ENCODE results near the gene DDX10.

DDX10 gene

DNA sequence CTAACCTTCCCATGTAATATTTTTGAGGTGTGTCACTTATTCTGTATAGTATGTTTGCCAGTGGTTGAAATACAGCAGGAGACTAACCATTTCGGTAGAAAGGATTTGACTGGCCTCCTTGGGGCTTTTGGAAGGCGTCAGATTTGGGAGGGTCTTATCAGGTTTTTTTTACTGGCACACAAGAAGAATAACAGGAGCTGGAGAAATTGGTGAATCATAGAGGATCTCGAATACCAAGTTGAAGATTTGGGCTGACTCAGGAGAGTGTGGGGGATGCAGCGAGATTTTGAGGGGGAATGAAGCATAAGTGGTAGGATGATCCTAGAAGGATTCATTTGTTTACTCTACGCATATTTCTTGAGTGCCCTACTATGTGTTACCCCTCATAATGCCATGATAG, 200.5 kb downstream of the DDX10 start:
- no peak overlapping the region for H3K4me3 ChIP-seq (ENCODE audit: low read depth, low read length)
- no peak for DNase-seq (ENCODE audit: low read depth)
- TF ChIP-seq, protein P1, sequence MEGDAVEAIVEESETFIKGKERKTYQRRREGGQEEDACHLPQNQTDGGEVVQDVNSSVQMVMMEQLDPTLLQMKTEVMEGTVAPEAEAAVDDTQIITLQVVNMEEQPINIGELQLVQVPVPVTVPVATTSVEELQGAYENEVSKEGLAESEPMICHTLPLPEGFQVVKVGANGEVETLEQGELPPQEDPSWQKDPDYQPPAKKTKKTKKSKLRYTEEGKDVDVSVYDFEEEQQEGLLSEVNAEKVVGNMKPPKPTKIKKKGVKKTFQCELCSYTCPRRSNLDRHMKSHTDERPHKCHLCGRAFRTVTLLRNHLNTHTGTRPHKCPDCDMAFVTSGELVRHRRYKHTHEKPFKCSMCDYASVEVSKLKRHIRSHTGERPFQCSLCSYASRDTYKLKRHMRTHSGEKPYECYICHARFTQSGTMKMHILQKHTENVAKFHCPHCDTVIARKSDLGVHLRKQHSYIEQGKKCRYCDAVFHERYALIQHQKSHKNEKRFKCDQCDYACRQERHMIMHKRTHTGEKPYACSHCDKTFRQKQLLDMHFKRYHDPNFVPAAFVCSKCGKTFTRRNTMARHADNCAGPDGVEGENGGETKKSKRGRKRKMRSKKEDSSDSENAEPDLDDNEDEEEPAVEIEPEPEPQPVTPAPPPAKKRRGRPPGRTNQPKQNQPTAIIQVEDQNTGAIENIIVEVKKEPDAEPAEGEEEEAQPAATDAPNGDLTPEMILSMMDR (IDR thresholded peaks at IDR 0.05; ENCODE audit: insufficient read depth, low read depth, low read length, missing control alignments): no peak

DNA sequence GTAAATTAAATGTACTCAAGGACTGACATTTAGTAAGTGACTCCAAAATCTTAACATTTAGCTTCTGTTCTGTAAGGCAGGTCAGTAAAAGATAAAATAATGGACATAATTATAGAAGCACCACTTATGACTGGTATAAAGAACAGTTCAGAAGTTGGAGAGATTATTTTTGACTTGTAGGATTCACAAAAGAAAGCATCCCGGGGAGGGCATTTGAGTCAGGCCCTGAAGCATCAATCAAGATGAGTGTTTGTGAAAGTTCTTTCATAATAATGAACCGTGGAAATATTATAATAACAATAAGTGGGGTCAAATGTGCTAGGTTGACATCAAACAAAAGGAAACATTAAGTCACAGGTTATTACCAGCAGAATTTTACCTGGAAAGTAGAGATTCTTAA, 201.9 kb downstream of the DDX10 start:
- H3K4me3 ChIP-seq (ENCODE audit: low read depth, low read length): no peak overlapping the region
- TF ChIP-seq, protein P1 (IDR thresholded peaks at IDR 0.05; ENCODE audit: insufficient read depth, low read depth, low read length, missing control alignments): no peak
- DNase-seq (ENCODE audit: low read depth): no peak

DNA sequence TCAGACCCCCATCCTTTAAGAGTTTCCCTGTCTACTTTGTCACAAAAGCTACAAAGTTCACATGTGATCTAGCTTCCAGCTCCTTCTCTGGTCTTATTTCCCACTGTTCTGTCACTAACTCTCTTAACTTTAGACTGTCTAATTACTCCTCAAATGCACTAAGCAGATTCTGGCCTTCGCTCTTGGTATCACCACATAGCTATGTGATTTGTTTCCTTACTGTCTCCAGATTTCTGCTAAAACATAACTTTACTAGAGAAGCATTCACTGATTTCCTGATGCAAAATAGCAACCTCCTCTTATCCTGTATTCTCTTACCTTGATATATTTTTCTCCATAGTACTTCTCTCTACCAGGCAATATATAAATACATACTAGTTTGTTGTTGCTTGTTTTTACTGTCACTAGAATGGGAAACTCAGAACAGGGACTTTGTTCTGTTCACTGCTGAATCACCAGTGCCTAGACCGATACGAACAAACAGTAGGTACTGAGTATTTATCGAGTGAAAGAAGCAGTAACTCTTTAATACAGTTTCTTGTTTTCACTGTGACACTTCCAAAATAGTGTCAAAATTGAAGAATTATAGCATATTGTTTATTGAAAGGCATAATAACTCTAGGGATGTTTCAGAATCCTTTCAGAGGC, 205.6 kb downstream of the DDX10 start:
- no peak for DNase-seq (ENCODE audit: low read depth)
- TF ChIP-seq, protein P1 (IDR thresholded peaks at IDR 0.05; ENCODE audit: insufficient read depth, low read depth, low read length, missing control alignments): no peak
- no peak overlapping the region for H3K4me3 ChIP-seq (ENCODE audit: low read depth, low read length)

DNA sequence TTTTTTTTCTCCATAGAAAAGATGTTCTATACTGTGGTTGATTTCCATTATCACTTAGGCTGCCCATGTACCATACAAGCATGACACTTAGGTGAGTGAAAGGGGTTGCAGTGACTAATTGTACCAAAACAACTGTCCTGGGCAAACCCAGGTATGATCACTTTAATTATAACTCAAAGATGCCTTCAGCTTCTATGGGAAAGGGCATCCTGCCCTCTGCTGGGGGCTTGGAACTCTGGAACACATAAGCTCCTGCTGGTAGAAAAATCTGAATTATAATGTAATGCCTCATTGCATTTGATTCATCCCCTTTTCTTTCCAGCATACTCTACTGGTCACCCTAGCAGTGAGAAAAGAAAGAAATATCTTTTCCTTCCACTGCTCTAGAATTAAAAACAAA, 206.3 kb downstream of the DDX10 start:
- no peak overlapping the region for H3K4me3 ChIP-seq (ENCODE audit: low read depth, low read length)
- DNase-seq (ENCODE audit: low read depth): peak; percentile 50
- TF ChIP-seq, protein P1 (IDR thresholded peaks at IDR 0.05; ENCODE audit: insufficient read depth, low read depth, low read length, missing control alignments): peak; percentile 38

DNA sequence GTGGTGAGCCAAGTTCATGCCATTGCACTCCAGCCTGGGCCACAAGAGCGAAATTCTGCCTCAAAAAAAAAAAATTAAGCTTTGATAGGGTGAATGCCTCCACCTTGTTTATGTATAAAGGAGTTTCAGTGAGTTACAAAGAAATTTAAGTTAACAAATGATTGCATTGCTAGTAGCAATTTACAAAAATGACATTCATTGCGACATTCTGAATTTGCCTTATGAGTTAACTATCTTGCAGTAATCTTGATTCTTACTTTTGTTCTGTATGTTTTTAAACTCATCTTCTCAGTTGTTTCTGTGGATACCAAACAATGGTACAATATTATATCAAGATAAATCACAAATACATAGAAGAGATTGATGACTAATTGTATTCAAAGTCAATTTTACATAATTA, 207.0 kb downstream of the DDX10 start:
- TF ChIP-seq, protein P1 (IDR thresholded peaks at IDR 0.05; ENCODE audit: insufficient read depth, low read depth, low read length, missing control alignments): no peak
- no peak for DNase-seq (ENCODE audit: low read depth)
- H3K4me3 ChIP-seq (ENCODE audit: low read depth, low read length): no peak overlapping the region

DNA sequence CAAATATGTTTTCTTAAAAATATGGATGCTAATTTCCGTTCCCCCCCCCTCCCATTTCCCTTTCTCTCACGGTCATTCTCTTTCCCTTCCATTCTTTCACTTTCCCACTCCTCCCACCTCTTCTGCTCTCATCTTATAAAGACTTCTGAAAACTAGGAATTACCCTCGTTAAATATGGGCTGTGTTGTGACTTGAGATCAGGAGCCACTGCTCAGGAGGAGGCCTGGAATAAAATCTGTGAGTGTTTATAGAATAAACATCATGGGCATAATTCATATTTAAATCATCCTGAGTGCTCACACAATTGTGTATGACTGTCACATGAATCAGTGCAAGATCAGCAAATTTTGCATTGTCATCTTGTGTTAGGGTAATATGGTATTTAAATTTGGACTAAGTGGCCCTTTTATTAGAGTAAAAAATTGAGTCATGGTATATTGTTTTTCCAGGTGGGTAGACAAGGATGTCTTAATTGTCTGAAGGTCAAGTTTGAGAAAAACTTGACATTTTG, 208.0 kb downstream of the DDX10 start:
- no peak for DNase-seq (ENCODE audit: low read depth)
- no peak overlapping the region for H3K4me3 ChIP-seq (ENCODE audit: low read depth, low read length)
- TF ChIP-seq, protein P1 (IDR thresholded peaks at IDR 0.05; ENCODE audit: insufficient read depth, low read depth, low read length, missing control alignments): no peak

DNA sequence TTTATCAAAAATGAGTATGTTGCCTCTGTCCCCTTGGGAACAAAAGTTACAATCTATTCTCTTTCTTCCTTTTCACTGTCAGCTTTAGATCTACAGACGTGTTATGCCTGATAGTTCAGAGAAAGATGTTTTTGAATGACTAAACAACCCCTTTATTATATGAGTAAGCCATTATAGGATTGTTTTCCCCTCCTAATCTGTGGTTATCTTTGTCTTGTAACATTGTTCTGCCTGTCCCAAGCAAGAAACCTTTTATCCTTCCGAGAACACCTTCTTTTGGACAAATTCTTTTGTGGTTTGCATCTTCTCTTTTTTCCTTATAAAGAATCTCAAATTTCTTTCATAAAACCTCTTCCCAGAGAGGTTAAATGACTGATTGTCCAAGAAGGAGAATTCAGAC, 208.4 kb downstream of the DDX10 start:
- TF ChIP-seq, protein P1 (IDR thresholded peaks at IDR 0.05; ENCODE audit: insufficient read depth, low read depth, low read length, missing control alignments): no peak
- DNase-seq (ENCODE audit: low read depth): no peak

More for the DNA sequence above, 208.4 kb downstream of the DDX10 start:
- H3K4me3 ChIP-seq (ENCODE audit: low read depth, low read length): no peak overlapping the region
